RWPE1 (cell line): ENCODE measurements around the gene ST14.
"Not testable (repeated sequence)": the region's sequence is repeated elsewhere in the genome, so short reads cannot be mapped to it uniquely, and the experiment has no call there.

Experiments
- CTCF ChIA-PET: fragments of 350-600 bp; sonication (Branson Sonifier 250); formaldehyde crosslinking; extraction: SDS; loops from one replicate; lab custom pipeline; 2021; lab: Yijun Ruan, JAX
- POLR2A ChIA-PET: fragments of 400-600 bp; formaldehyde crosslinking; extraction: SDS; loops from one replicate; lab custom pipeline; 2020; ENCODE audit warnings: antibody characterized with exemption; ENCODE audit not compliant: low non-redundant PET; lab: Yijun Ruan, JAX
- DNase-seq: peaks from one replicate; pipeline ENCODE4 v3.0.0; 2012; ENCODE audit warnings: low spot score
- H3K27ac ChIP-seq: fragments of 450-650 bp; 2 replicates; pipeline ENCODE4 v1.5.1; 2017
- CTCF ChIP-seq: fragments of 450-650 bp; conservative IDR thresholded peaks from 2 replicates; pipeline ENCODE4 v1.5.1; 2017; ENCODE audit warnings: low read depth, mild to moderate bottlenecking

Gene ST14

GRCh38 chr11:130220311-130221035, 60.9 kb downstream of the ST14 start:
- ChIA-PET CTCF (interaction anchor here (0.5 kb wide), 1 partner anchor 621 kb away, joined by 3 read pairs; no protein-coding TSS in a partner anchor), POLR2A (no interaction called here)
- DNase-seq: no peak
- TF ChIP-seq CTCF: no peak
- H3K27ac ChIP-seq: no peak overlapping the region

DNA sequence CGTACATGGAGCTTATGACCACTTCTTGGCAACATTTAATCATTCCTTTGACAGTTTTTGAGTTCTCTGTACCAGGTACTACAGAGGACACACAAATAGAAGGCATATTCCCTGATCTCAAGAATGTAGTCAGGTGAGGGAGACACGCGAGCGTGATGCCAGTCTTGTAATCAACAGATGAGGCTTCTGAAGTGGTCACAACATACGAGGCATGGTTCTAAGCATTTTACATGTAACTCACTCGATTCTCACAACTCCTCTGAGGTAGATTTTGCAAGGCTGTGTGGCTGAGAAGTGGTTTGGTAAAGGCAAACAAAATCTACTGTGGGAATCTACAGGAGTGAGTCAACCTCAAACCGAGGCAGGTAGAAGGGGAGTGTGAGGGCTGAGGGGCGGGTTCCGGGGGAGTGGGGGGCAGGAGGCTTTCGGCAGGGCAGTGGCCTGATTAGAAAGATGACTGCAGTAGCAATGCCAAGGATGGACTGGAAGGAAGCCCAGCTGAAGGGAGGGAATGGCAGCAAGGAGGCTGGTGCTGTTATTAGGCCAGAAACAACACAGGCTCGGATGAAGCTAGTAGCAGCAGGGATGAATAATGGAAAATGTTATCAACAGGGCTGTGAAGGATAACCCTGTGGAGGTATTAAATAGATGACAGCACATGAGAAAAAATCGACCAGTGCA, 63.8 kb downstream of the ST14 start:
- DNase-seq: no peak
- ChIA-PET CTCF (interaction anchor here (2.3 kb wide), 1 partner anchor 10 kb away, joined by 8 read pairs; no protein-coding TSS in a partner anchor), POLR2A (no interaction called here)
- no peak for TF ChIP-seq CTCF
- no peak overlapping the region for H3K27ac ChIP-seq

- TF ChIP-seq CTCF: no peak
- ChIA-PET CTCF (interaction anchor here (0.7 kb wide), 1 partner anchor 108 kb away, joined by 3 read pairs; no protein-coding TSS in a partner anchor), POLR2A (no interaction called here)
- no peak overlapping the region for H3K27ac ChIP-seq
- no peak for DNase-seq
These were observed 67.8 kb downstream of the ST14 start for GRCh38 chr11:130227373-130227772.

GRCh38 chr11:130233486-130233885, 73.9 kb downstream of the ST14 start:
- POLR2A ChIA-PET, DNase-seq, CTCF ChIA-PET, H3K27ac ChIP-seq: not testable (repeated sequence)

- CTCF ChIA-PET, POLR2A ChIA-PET, H3K27ac ChIP-seq, DNase-seq: not testable (repeated sequence)
These were observed 74.3 kb downstream of the ST14 start for GRCh38 chr11:130233888-130234287.

DNA sequence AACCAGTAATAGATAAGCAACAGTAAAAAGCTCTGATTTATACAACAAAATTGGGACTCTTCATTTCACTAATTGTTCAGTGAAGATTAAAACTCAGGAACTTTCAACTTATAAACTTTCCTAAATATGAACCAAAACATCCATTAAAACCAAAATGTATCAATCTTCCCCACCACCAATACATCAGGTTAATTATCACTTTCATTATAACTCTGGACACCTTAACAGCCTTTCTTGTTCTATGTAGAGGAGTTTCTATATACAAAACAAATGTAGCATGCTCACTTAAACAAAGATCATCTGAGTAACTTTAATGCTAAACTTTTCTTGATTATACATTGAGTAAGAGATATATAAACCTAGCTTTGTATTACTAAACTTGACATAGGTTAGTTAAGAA, 74.7 kb downstream of the ST14 start:
- ChIA-PET CTCF (no interaction called here), POLR2A (no interaction called here)
- DNase-seq: no peak
- no peak overlapping the region for H3K27ac ChIP-seq
- TF ChIP-seq CTCF: no peak

DNA sequence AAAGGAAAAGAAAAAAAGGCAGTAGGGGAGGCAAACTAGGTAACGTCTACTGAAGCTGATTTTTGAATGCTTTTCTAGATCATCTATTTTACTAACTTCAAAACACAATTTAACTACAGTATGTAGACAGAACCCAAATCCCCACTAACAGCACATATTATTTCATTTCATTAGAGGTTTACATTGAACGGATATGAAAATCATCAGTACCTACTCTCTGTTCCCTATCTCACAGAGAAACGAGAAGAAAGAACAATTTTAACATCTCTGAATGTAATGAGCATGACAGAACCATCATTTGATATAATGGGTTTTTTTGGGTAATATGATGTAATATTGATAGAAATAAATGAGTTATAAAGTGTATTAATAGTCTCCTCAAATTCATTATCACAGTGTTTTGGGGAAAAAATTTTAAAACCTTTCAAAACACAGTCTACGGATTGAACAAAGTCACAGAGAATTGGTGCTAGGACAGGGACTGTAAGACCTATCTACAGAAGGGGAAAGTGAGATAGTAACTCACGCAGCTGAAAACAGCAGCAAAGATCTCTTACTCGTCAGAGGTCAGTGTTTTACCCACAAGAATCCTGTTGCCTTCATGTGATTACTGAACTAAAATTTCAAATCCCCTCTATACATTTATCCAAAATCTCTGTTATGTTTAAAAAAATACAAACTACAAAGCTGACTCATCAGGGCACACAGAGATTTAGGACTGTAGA, 77.9 kb downstream of the ST14 start:
- ChIA-PET CTCF (no interaction called here), POLR2A (no interaction called here)

More for the DNA sequence above, 77.9 kb downstream of the ST14 start:
- no peak overlapping the region for H3K27ac ChIP-seq
- no peak for TF ChIP-seq CTCF
- no peak for DNase-seq
